ENCODE results near the gene YRDC. TPM values are rescaled to one million over a fixed set of nuclear protein-coding genes. Genes with fewer than 3 reads are reported as not detected.
A peak's percentile ranks its signal among the peaks of the same experiment; 100 is the strongest.

Gene YRDC
- total and polyA plus RNA-seq, 9 of the 15 experiments (the other 6 are each of a cell fraction or from before 2014, with no cell fraction given), result 11.1 to 58.5 (median 49.8) TPM

DNA sequence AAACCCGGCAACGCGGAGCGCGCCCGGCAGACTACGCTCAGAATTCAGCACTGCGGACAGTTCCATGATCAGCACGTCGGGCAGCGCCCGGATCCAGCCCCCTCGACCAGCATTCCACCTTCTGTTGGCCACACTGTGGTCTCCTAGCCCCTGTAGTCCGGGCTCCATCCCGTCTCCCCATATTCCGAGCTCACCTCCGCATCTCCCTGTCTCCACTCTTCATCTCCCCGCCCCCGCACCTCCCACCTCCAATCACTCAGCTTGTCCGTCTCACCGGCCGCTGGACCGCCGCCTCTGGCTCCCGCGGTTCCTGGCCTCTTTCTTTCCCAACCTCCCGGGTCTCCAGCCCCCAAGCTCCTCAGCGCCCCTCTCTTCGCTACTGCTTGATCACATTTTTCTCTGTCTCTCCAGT lies 43.6 kb downstream of the YRDC start (continued):
- TF ChIP-seq GABPB1 (CRISPR knock-in tag; IDR thresholded peaks at IDR 0.05), result peak; percentile 90
- no peak for TF ChIP-seq NFE2 (IDR thresholded peaks at IDR 0.05; ENCODE audit: low read depth)
- TF ChIP-seq NR2C1 (IDR thresholded peaks at IDR 0.05), result no peak
- TF ChIP-seq NR2C1 (tag; IDR thresholded peaks at IDR 0.05), result 0 out of 2 replicates have a peak, but pooled peaks have one; percentile 40
- TF ChIP-seq, protein P1, sequence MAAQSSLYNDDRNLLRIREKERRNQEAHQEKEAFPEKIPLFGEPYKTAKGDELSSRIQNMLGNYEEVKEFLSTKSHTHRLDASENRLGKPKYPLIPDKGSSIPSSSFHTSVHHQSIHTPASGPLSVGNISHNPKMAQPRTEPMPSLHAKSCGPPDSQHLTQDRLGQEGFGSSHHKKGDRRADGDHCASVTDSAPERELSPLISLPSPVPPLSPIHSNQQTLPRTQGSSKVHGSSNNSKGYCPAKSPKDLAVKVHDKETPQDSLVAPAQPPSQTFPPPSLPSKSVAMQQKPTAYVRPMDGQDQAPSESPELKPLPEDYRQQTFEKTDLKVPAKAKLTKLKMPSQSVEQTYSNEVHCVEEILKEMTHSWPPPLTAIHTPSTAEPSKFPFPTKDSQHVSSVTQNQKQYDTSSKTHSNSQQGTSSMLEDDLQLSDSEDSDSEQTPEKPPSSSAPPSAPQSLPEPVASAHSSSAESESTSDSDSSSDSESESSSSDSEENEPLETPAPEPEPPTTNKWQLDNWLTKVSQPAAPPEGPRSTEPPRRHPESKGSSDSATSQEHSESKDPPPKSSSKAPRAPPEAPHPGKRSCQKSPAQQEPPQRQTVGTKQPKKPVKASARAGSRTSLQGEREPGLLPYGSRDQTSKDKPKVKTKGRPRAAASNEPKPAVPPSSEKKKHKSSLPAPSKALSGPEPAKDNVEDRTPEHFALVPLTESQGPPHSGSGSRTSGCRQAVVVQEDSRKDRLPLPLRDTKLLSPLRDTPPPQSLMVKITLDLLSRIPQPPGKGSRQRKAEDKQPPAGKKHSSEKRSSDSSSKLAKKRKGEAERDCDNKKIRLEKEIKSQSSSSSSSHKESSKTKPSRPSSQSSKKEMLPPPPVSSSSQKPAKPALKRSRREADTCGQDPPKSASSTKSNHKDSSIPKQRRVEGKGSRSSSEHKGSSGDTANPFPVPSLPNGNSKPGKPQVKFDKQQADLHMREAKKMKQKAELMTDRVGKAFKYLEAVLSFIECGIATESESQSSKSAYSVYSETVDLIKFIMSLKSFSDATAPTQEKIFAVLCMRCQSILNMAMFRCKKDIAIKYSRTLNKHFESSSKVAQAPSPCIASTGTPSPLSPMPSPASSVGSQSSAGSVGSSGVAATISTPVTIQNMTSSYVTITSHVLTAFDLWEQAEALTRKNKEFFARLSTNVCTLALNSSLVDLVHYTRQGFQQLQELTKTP (IDR thresholded peaks at IDR 0.05; ENCODE audit: low read depth in 1 of 2, partially characterized antibody in 2 of 2), result peak in 1 of 2 experiments; percentile 100
- TF ChIP-seq, protein P2, sequence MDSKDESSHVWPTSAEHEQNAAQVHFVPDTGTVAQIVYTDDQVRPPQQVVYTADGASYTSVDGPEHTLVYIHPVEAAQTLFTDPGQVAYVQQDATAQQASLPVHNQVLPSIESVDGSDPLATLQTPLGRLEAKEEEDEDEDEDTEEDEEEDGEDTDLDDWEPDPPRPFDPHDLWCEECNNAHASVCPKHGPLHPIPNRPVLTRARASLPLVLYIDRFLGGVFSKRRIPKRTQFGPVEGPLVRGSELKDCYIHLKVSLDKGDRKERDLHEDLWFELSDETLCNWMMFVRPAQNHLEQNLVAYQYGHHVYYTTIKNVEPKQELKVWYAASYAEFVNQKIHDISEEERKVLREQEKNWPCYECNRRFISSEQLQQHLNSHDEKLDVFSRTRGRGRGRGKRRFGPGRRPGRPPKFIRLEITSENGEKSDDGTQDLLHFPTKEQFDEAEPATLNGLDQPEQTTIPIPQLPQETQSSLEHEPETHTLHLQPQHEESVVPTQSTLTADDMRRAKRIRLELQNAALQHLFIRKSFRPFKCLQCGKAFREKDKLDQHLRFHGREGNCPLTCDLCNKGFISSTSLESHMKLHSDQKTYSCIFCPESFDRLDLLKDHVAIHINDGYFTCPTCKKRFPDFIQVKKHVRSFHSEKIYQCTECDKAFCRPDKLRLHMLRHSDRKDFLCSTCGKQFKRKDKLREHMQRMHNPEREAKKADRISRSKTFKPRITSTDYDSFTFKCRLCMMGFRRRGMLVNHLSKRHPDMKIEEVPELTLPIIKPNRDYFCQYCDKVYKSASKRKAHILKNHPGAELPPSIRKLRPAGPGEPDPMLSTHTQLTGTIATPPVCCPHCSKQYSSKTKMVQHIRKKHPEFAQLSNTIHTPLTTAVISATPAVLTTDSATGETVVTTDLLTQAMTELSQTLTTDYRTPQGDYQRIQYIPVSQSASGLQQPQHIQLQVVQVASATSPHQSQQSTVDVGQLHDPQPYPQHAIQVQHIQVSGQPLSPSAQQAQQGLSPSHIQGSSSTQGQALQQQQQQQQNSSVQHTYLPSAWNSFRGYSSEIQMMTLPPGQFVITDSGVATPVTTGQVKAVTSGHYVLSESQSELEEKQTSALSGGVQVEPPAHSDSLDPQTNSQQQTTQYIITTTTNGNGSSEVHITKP (IDR thresholded peaks at IDR 0.05; ENCODE audit: partially characterized antibody), result no peak
- peak; percentile 71 to 99; a peak in 3 of 4 replicates for TF ChIP-seq TEAD1 (CRISPR knock-in tag; IDR thresholded peaks at IDR 0.05)
- TF ChIP-seq ATF1 (CRISPR knock-in tag; IDR thresholded peaks at IDR 0.05), result peak; percentile 82
- no peak for TF ChIP-seq ATF1 (tag; IDR thresholded peaks at IDR 0.05)
- TF ChIP-seq ZNF124 (CRISPR knock-in tag; IDR thresholded peaks at IDR 0.05), result peak; percentile 94
- peak; percentile 99 for TF ChIP-seq STAG1 (CRISPR knock-in tag; IDR thresholded peaks at IDR 0.05; ENCODE audit: borderline replicate concordance)
- TF ChIP-seq ZBTB1 (CRISPR knock-in tag; IDR thresholded peaks at IDR 0.05; ENCODE audit: borderline replicate concordance, low read depth), result peak; percentile 97
- TF ChIP-seq ZNF583 (CRISPR knock-in tag; IDR thresholded peaks at IDR 0.05), result peak; percentile 78
- no peak for TF ChIP-seq NR2F6 (CRISPR knock-in tag; IDR thresholded peaks at IDR 0.05)
- TF ChIP-seq NCOA6 (IDR thresholded peaks at IDR 0.05), result peak; percentile 99
- TF ChIP-seq ZNF41 (CRISPR knock-in tag; conservative IDR thresholded peaks at IDR 0.05), result no peak
- TF ChIP-seq, protein P3, sequence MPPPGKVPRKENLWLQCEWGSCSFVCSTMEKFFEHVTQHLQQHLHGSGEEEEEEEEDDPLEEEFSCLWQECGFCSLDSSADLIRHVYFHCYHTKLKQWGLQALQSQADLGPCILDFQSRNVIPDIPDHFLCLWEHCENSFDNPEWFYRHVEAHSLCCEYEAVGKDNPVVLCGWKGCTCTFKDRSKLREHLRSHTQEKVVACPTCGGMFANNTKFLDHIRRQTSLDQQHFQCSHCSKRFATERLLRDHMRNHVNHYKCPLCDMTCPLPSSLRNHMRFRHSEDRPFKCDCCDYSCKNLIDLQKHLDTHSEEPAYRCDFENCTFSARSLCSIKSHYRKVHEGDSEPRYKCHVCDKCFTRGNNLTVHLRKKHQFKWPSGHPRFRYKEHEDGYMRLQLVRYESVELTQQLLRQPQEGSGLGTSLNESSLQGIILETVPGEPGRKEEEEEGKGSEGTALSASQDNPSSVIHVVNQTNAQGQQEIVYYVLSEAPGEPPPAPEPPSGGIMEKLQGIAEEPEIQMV (tag; conservative IDR thresholded peaks at IDR 0.05; ENCODE audit: low read depth), result peak; percentile 57
- peak; percentile 97 for TF ChIP-seq SAP30 (IDR thresholded peaks at IDR 0.05; ENCODE audit: borderline replicate concordance, insufficient read depth, low read depth, low read length, poor library complexity, severe bottlenecking)
